Measurements from ENCODE around the gene FCRL4. TPM values are rescaled to one million over a fixed set of nuclear protein-coding genes. Genes with fewer than 3 reads are reported as not detected.

The FCRL4 gene
- total RNA-seq, 1 donor from 2014 or later, result not detected

DNA sequence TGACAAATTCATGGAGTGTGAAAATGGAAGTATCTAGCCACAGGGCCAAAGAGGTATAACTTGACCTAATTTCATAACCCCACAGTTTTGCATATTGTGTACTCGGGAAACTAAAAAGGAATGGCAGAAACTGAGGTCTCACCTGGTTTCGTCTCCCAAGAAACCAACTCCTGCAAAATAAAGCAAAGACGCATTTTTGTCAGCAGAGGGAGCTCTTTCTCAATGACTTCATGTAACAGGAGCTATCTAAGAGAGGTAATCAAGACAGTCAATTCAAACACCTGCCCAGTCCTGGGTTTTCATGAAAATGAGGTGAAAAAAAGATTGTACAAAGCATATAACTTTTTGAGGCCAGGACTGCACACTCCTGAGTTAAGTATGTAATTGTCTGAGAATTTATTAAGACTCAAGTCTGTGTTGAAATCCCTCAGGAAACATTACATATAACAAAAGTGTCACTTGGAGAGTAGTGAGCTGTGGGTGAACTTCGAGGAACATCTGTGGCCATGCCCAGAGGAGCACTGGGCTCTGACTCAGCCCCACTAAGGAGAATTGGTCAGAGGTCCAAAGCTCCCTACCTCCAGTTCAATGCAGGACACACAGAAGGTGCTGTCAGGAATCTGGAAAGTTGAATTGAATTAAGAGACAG is 17.6 kb downstream of the FCRL4 start:
- H3K4me1 ChIP-seq, result no peaks in the 10 kb centered on the region

DNA sequence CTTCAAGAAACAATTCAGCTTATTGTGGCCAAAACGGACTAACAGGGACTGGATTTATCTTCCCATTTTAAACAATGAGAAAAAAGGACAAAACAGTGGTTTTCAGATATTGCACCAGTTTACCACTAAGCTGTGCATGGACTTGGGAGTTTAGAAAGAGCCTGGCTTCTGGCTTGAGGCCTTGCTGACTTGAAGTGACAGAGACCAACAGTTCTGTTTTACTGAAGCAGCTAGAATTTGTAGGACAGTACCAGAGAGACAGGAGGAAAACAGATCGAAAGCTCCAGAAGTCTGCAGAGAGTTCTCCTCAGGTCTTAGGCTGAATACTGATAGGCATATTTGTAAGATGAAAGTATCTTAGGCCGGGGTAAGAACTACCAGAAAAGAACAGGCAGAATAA is 20.5 kb downstream of the FCRL4 start:
- no peaks in the 10 kb centered on the region for H3K9me3 ChIP-seq
- intact Hi-C loops (cut with DNase I), result no loop called here
- DNase-seq (ENCODE audit: extremely low spot score in 2 of 2), result no peak
- no peaks in the 10 kb centered on the region for H3K36me3 ChIP-seq
- no peaks in the 10 kb centered on the region for H3K4me1 ChIP-seq
- H3K27me3 ChIP-seq, result no peaks in the 10 kb centered on the region
- TF ChIP-seq POLR2A (IDR thresholded peaks at IDR 0.05), result no peak
- TF ChIP-seq, protein P1, sequence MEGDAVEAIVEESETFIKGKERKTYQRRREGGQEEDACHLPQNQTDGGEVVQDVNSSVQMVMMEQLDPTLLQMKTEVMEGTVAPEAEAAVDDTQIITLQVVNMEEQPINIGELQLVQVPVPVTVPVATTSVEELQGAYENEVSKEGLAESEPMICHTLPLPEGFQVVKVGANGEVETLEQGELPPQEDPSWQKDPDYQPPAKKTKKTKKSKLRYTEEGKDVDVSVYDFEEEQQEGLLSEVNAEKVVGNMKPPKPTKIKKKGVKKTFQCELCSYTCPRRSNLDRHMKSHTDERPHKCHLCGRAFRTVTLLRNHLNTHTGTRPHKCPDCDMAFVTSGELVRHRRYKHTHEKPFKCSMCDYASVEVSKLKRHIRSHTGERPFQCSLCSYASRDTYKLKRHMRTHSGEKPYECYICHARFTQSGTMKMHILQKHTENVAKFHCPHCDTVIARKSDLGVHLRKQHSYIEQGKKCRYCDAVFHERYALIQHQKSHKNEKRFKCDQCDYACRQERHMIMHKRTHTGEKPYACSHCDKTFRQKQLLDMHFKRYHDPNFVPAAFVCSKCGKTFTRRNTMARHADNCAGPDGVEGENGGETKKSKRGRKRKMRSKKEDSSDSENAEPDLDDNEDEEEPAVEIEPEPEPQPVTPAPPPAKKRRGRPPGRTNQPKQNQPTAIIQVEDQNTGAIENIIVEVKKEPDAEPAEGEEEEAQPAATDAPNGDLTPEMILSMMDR (IDR thresholded peaks at IDR 0.05), result no peak
- no peak for TF ChIP-seq POLR2AphosphoS5 (IDR thresholded peaks at IDR 0.05; ENCODE audit: insufficient read depth in 1 of 2, low read depth in 1 of 2)
- no peak overlapping the region for H3K4me3 ChIP-seq
- H3K27ac ChIP-seq, result no peak overlapping the region

More for the DNA sequence above, 17.6 kb downstream of the FCRL4 start:
- TF ChIP-seq, protein P1 (IDR thresholded peaks at IDR 0.05), result peak in 1 of 3 experiments; percentile 39
- no peak for TF ChIP-seq POLR2A (IDR thresholded peaks at IDR 0.05)
- intact Hi-C loops (cut with DNase I), result no loop called here
- H3K27ac ChIP-seq, result no peak overlapping the region
- DNase-seq (ENCODE audit: extremely low spot score in 2 of 2), result no peak
- H3K27me3 ChIP-seq, result no peaks in the 10 kb centered on the region
- H3K4me3 ChIP-seq, result no peak overlapping the region
- no peaks in the 10 kb centered on the region for H3K9me3 ChIP-seq
- no peaks in the 10 kb centered on the region for H3K36me3 ChIP-seq

DNA sequence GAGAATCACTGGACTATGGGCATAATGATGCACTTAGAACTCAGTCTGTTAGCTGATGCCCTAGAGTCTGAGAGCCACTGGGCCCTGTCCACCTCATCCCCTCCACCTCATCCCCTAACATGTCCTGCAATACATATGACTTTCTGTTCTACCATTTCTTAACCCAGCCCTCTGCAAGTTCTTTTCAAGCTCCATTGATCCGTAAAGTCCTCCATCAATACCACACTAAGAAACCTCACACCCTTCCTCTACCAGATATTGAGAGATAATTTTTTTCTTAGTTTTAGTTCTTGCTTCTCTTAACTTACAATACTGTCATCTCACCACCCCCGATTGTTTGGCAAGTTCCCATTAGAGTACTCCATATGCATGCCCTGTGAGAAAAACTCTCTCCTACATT is 22.1 kb downstream of the FCRL4 start:
- no peaks in the 10 kb centered on the region for H3K4me1 ChIP-seq
- intact Hi-C loops (cut with DNase I), result no loop called here
- DNase-seq (ENCODE audit: extremely low spot score in 2 of 2), result no peak
- H3K4me3 ChIP-seq, result no peak overlapping the region
- H3K9me3 ChIP-seq, result no peaks in the 10 kb centered on the region
- no peaks in the 10 kb centered on the region for H3K36me3 ChIP-seq
- TF ChIP-seq, protein P1 (IDR thresholded peaks at IDR 0.05), result no peak
- no peak for TF ChIP-seq POLR2AphosphoS5 (IDR thresholded peaks at IDR 0.05; ENCODE audit: insufficient read depth in 1 of 2, low read depth in 1 of 2)
- no peak for TF ChIP-seq POLR2A (IDR thresholded peaks at IDR 0.05)
- H3K27ac ChIP-seq, result no peak overlapping the region
- H3K27me3 ChIP-seq, result no peaks in the 10 kb centered on the region

GRCh38 chr1:157574836-157575235 is 23.0 kb downstream of the FCRL4 start:
- intact Hi-C loops (cut with DNase I), result no loop called here
- TF ChIP-seq POLR2AphosphoS5 (IDR thresholded peaks at IDR 0.05; ENCODE audit: insufficient read depth in 1 of 2, low read depth in 1 of 2) (no peak), POLR2A (IDR thresholded peaks at IDR 0.05) (no peak)
- TF ChIP-seq, protein P1 (IDR thresholded peaks at IDR 0.05), result no peak
- no peak overlapping the region for H3K4me3 ChIP-seq

DNA sequence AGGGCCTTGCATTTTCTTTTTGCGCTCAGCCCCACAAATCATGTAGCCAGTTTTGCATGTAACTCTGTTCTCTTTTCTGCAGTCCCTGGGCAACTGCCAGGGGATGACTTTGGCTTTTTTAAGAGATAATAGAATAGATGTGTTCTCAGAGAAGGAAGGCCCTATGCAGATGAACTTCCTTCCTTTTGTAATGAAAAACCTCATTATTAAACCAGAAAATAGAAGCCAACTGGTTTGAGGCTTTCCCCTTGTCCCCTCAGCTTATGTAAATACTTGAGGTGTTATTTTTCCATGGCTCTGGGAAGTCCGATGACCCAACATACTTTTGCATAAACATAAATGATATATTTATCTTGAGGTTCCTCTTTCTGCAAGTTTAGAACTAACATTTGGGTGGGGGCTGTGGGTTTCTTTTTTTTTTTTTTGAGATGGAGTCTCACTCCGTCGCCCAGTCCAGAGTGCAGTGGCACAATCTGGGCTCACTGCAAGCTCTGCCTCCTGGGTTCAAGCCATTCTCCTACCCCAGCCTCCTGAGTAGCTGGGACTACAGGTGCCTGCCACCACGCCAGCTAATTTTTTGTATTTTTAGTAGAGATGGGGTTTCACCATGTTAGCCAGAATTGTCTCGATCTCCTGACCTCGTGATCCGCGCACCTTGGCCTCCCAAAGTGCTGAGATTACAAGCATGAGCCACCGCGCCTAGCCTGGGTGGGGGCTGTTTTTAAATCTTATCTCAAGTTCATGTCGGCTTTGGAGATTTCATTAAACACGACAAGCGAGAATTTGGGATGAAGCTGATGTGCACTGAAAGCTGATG is 31.2 kb downstream of the FCRL4 start:
- Histone ChIP-seq H3K9me3 (no peaks in the 10 kb centered on the region), H3K27me3 (no peaks in the 10 kb centered on the region), H3K4me3 (no peak overlapping the region), H3K4me1 (no peaks in the 10 kb centered on the region), H3K27ac (no peak overlapping the region), H3K36me3 (no peaks in the 10 kb centered on the region)
- DNase-seq (ENCODE audit: extremely low spot score in 2 of 2), result no peak
- TF ChIP-seq, protein P1 (IDR thresholded peaks at IDR 0.05), result no peak
- TF ChIP-seq POLR2A (IDR thresholded peaks at IDR 0.05) (no peak), POLR2AphosphoS5 (IDR thresholded peaks at IDR 0.05; ENCODE audit: insufficient read depth in 1 of 2, low read depth in 1 of 2) (no peak)
- intact Hi-C loops (cut with DNase I), result no loop called here

More at GRCh38 chr1:157574836-157575235, 23.0 kb downstream of the FCRL4 start:
- Histone ChIP-seq H3K27ac (no peak overlapping the region), H3K9me3 (no peaks in the 10 kb centered on the region), H3K4me1 (no peaks in the 10 kb centered on the region), H3K36me3 (no peaks in the 10 kb centered on the region), H3K27me3 (no peaks in the 10 kb centered on the region)
- no peak for DNase-seq (ENCODE audit: extremely low spot score in 2 of 2)
